Activated naive CD4-positive, alpha-beta T cell treated with anti-CD3 and anti-CD28 coated beads, Interleukin-2, amount 50 U/mL, for 24 hours (primary cell): Measurements from ENCODE around the gene SLC24A3.

Source experiments
- H3K27ac Mint-ChIP-seq: one replicate; pipeline ENCODE4 v1.8.0; 2021; ENCODE audit warnings: mild to moderate bottlenecking, mixed read lengths
- H3K27me3 Mint-ChIP-seq: one replicate; pipeline ENCODE4 v1.8.0; 2021; ENCODE audit warnings: mixed read lengths
- H3K36me3 Mint-ChIP-seq: one replicate; pipeline ENCODE4 v1.8.0; 2021; ENCODE audit warnings: mixed read lengths
- H3K4me1 Mint-ChIP-seq: one replicate; pipeline ENCODE4 v1.8.0; 2021; ENCODE audit warnings: mixed read lengths
- H3K4me3 Mint-ChIP-seq: one replicate; pipeline ENCODE4 v1.8.0; 2021; ENCODE audit warnings: mild to moderate bottlenecking, mixed read lengths
- H3K9me3 Mint-ChIP-seq: one replicate; pipeline ENCODE4 v1.8.0; 2021; ENCODE audit warnings: mixed read lengths

SLC24A3 gene

DNA sequence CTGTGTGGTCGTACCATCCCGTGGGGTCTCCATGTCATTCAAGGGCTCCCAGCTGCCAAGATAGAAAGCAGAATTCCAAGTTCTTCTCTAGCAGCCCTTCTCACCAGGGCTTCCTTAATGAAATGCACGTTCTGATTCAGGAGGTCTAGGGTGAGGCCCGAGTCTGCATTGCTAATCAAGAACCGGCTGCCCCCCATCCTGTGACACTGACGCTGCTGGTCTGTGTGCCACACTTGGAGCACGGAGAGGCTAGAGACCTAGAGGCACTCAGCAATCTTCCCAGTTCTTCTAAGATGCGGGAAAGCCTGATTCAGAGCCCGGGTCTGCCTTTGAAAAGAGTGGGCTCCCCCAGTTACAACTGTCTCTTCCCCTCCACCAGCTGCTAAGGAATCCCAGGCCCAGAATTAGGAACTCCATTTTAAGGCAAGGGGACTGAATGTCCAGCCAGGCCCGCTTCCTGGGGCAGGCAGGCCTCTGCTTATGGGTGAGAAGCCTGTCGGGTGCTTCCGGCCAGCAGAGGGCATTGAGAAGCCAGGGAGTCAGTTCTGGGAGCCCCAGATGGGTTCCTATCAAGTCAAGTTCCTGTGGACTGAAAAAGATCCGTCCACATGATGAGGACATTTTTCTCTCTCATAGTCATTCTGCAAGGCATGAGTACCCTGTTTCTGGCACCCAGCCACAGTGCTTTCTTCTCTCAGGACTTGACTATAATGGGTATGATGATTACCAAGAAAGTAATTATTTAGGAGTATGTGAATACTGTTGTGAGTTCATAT, 475.8 kb downstream of the SLC24A3 start:
- Mint-ChIP-seq H3K9me3 (no peaks in the 10 kb centered on the region), H3K4me1 (peaks cover 4% of the 10 kb centered on the region), H3K4me3 (no peak overlapping the region), H3K27me3 (peaks cover 7% of the 10 kb centered on the region), H3K27ac (no peak overlapping the region), H3K36me3 (no peaks in the 10 kb centered on the region)

DNA sequence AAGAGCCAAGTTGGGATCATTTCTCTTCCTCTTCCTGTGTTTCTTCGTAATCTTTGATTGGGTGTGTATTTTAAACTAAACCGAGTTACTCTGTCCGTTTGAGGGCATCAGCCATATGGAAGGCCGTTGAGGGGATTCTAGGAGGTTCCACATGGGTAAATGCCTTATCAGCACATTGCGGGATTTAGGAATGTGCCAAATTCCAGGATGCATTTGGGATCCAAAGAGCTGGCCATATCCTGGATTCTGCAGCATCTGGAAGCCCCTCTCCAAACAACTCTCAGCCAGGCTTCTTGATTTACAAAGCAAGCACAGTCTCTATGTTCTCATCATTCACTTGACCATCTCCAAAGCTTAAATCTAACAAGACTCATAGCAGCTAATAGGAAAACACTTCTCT, 478.0 kb downstream of the SLC24A3 start:
- Mint-ChIP-seq H3K27me3 (peaks cover 5% of the 10 kb centered on the region), H3K27ac (no peak overlapping the region), H3K9me3 (no peaks in the 10 kb centered on the region), H3K36me3 (no peaks in the 10 kb centered on the region), H3K4me3 (no peak overlapping the region), H3K4me1 (peaks cover 4% of the 10 kb centered on the region)

DNA sequence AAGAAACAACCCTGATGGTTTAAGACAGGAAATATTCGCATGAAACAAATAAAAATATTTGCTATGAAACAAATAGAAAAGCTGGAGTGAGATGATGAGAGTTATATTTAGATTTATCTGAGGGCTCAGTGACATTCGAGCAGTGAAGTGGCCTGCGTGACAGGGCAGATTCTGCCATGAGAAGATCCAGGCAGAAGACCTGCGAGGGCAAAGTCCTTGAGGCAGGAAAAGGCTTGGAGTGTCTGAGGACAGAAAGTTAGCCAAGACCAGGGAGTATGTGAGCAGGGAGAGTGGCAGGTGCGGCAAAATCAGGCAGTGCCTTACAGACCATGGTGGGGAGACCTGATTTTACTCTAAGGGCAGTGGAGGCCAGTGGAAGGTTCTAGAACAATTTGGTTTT, 478.7 kb downstream of the SLC24A3 start:
- H3K4me3 Mint-ChIP-seq, result no peak overlapping the region
- H3K27me3 Mint-ChIP-seq, result peaks cover 4% of the 10 kb centered on the region
- no peaks in the 10 kb centered on the region for H3K36me3 Mint-ChIP-seq
- peaks cover 4% of the 10 kb centered on the region for H3K4me1 Mint-ChIP-seq
- no peak overlapping the region for H3K27ac Mint-ChIP-seq
- H3K9me3 Mint-ChIP-seq, result no peaks in the 10 kb centered on the region

DNA sequence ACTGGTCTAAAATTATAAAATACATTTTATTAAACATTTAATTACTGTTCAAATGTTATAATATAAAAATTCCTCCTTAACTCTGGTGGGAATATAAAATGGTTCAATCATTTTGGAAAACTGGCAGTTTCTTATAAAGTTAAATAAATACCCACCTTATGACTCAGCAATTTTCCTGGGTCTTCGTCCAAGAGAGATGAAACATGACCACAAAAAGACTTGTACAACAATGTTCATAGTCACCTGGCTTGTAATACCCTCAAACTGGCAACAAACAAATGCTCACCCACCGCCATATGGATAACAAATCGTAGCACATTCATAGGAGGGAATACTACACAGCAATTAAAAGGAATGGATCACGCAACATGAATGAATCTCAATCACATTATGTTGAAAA, 479.7 kb downstream of the SLC24A3 start:
- H3K36me3 Mint-ChIP-seq, result no peaks in the 10 kb centered on the region
- no peaks in the 10 kb centered on the region for H3K9me3 Mint-ChIP-seq
- H3K27me3 Mint-ChIP-seq, result peaks cover 5% of the 10 kb centered on the region
- H3K4me3 Mint-ChIP-seq, result no peak overlapping the region
- H3K4me1 Mint-ChIP-seq, result peaks cover 4% of the 10 kb centered on the region
- H3K27ac Mint-ChIP-seq, result no peak overlapping the region

DNA sequence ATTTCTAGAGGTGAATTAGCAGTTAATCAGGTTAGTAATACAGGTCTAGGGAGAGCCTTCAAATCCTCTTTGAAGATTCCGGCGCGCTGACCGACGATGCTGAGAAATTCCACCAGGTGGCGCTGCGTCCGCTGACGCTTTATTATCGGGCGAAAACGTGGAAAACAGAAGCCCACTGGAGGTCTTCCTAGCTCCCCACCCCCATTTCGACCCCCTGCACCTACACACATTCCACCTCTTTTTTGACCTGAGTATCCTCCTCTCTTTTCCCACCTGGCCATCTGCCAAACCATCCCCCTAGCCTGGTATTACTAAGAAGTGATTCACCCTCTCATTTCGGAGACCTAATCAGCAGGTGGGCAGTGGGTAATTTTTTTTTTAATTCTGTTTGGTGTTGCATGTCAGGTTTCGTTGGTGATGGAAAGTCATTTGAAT, 480.3 kb downstream of the SLC24A3 start:
- no peak overlapping the region for H3K27ac Mint-ChIP-seq
- H3K4me1 Mint-ChIP-seq, result peaks cover 4% of the 10 kb centered on the region
- H3K9me3 Mint-ChIP-seq, result no peaks in the 10 kb centered on the region
- H3K36me3 Mint-ChIP-seq, result no peaks in the 10 kb centered on the region
- no peak overlapping the region for H3K4me3 Mint-ChIP-seq
- H3K27me3 Mint-ChIP-seq, result peaks cover 5% of the 10 kb centered on the region

DNA sequence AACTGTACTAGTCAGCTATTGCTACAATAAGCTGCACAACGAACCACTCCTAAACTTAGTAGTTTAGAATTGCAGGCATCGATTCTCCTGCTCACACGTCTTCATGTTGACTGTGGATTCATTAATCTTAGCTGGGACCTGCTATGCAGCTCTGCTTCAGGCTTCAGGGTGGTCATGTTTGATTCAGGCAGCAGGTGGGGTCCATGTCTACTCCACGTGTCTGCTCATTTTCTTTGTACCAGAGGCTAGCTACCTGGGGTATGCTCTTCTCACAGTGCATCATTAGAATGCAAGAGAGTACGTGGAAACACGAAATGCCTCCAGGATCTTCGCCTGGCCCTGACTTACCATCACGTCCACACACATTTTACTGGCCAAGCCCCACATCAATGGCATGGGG, 481.1 kb downstream of the SLC24A3 start:
- Mint-ChIP-seq H3K36me3 (no peaks in the 10 kb centered on the region), H3K9me3 (no peaks in the 10 kb centered on the region), H3K27ac (no peak overlapping the region), H3K4me3 (no peak overlapping the region), H3K4me1 (peaks cover 4% of the 10 kb centered on the region), H3K27me3 (peaks cover 5% of the 10 kb centered on the region)

DNA sequence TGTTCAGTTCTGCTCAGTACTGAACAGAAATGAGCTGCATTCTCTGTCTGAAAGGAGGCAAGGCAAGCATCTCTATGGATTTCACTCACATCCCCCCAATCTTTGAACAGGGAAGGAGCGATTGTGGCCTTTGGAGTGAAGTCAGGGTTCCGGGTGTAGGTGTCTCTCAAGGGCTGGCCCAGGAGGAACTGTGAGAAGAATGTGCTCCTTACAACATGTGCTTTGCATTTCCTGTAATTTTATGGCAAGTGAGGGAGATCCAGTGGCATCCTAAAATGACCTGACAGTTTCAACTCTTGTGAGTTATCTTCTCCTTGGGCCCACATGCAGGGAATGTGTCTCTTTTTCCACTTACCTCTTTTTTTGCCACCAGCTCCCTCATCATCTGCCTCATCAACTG, 482.6 kb downstream of the SLC24A3 start:
- H3K27me3 Mint-ChIP-seq, result peaks cover 5% of the 10 kb centered on the region
- H3K36me3 Mint-ChIP-seq, result no peaks in the 10 kb centered on the region
- H3K4me3 Mint-ChIP-seq, result no peak overlapping the region
- no peaks in the 10 kb centered on the region for H3K9me3 Mint-ChIP-seq
- no peak overlapping the region for H3K27ac Mint-ChIP-seq
- peaks cover 4% of the 10 kb centered on the region for H3K4me1 Mint-ChIP-seq

DNA sequence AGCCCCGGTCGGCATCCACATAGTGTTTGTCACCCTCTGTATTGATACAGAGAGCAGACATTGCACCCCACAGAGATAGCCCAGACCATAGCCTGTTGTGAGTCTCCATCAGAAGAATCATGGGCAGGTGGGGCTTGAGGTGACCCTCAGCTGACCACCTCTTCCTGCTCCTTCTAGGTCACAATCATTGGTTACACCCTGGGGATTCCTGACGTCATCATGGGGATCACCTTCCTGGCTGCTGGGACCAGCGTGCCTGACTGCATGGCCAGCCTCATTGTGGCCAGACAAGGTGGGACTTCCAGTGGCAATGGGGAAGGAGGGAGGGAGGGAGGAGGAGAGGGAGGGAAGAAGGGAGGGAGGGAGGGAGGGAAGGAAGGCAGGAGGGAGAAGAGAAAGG, 484.2 kb downstream of the SLC24A3 start:
- Mint-ChIP-seq H3K27ac (no peak overlapping the region), H3K4me1 (peaks cover 4% of the 10 kb centered on the region), H3K27me3 (peaks cover 5% of the 10 kb centered on the region), H3K9me3 (no peaks in the 10 kb centered on the region), H3K36me3 (no peaks in the 10 kb centered on the region), H3K4me3 (no peak overlapping the region)

DNA sequence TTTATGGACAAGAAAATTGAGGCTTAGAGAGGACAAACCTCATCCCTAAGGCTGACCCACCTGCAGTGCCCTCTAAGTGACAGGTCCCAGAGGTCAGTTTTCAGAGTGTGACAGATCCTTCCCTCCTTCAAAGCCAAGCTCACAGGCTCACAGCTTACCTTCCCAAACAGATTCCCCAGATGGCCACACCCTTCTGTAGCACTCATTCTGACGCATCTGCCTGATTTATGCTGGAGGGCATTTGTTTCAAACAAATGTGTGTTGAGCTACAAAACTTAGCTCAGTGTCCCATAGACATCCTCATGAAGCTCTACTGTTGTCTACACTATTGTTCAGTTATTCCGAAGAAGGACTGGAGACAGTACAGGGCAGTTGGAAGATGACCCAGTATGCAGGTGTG, 485.0 kb downstream of the SLC24A3 start:
- H3K27me3 Mint-ChIP-seq, result peaks cover 2% of the 10 kb centered on the region
- peaks cover 7% of the 10 kb centered on the region for H3K9me3 Mint-ChIP-seq
- H3K4me3 Mint-ChIP-seq, result no peak overlapping the region
- no peaks in the 10 kb centered on the region for H3K4me1 Mint-ChIP-seq
- no peak overlapping the region for H3K27ac Mint-ChIP-seq
- no peaks in the 10 kb centered on the region for H3K36me3 Mint-ChIP-seq

DNA sequence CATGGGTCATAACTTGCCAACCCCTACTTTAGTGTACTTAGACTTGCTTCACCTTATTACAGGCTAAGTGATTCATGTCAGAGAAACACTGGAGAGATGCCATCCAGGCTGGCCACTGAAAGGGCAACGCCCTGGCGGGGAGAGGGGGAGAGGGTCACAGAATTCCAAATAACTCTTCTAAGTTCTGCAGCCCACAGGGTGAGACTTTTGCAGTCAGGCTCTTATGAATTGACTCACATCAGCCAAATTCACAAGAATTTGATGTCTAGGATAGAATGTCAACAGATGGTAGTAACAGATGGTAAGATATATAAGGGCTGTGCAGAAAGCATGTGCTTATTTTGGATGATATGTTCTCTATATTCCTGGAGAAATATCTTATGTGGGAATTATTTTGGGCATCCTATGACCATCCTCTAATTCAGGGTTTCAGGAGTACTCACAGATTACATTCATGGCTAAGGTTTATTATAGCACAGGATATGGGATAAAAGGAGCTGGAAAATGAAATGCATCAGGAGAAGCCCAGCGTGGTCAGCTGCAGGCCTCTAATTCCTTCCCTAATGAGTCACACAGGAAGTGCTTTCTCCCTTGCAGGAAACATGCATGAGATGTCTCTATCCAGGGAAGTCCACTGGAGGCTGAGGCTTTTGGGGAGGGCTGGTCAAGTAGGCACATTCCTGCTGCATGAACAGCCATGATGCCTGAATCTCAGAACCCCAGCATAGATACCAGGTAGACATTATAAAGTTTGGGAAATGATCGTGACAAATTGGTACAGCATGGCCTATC, 486.9 kb downstream of the SLC24A3 start:
- H3K27me3 Mint-ChIP-seq, result peaks cover 1% of the 10 kb centered on the region
- H3K4me1 Mint-ChIP-seq, result no peaks in the 10 kb centered on the region
- H3K9me3 Mint-ChIP-seq, result peaks cover 7% of the 10 kb centered on the region
- no peak overlapping the region for H3K27ac Mint-ChIP-seq
- no peaks in the 10 kb centered on the region for H3K36me3 Mint-ChIP-seq
- no peak overlapping the region for H3K4me3 Mint-ChIP-seq

DNA sequence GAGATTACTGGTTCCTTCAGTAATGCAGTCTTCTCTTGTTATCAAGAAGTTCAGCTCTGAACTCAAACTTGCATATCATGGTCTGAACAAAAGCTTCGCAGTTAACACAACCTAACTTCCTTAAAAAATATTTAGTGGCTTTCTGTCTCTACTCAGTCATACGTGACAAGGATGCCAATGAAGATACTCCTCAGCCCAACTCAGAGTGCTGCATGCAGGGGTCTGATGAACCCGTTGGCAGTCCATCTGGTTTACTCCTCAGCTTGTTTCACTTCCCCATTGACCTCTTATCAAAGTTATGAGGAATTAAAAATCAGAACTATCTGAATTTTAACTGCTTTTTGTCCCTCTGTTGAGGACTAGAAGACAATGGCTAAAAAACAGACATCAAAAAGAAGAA, 489.0 kb downstream of the SLC24A3 start:
- H3K27ac Mint-ChIP-seq, result no peak overlapping the region
- no peaks in the 10 kb centered on the region for H3K4me1 Mint-ChIP-seq
- H3K4me3 Mint-ChIP-seq, result no peak overlapping the region
- H3K27me3 Mint-ChIP-seq, result peaks cover 1% of the 10 kb centered on the region
- no peaks in the 10 kb centered on the region for H3K36me3 Mint-ChIP-seq
- peaks cover 7% of the 10 kb centered on the region for H3K9me3 Mint-ChIP-seq

DNA sequence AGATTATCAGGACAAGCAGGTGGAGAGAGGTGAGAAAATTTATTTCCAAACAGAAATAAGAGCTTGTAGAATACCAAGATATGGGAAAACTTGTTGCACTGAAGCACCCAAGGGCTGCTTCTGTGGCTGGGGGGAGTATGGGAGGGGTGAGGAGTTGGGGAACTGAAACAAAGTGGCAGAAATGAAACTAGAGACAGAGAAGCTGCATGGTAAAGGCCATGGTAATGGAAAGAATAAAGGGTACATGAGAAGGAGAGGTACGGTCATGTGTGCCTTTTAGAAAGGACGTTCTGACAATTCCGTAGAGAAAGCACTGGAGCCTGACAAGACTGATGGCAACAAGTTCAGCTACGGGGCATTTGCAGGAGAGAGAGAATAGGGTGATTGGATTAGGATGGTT, 494.0 kb downstream of the SLC24A3 start:
- Mint-ChIP-seq H3K4me1 (no peaks in the 10 kb centered on the region), H3K4me3 (no peak overlapping the region), H3K9me3 (peaks cover 7% of the 10 kb centered on the region), H3K27me3 (peaks cover 1% of the 10 kb centered on the region), H3K27ac (no peak overlapping the region), H3K36me3 (no peaks in the 10 kb centered on the region)

DNA sequence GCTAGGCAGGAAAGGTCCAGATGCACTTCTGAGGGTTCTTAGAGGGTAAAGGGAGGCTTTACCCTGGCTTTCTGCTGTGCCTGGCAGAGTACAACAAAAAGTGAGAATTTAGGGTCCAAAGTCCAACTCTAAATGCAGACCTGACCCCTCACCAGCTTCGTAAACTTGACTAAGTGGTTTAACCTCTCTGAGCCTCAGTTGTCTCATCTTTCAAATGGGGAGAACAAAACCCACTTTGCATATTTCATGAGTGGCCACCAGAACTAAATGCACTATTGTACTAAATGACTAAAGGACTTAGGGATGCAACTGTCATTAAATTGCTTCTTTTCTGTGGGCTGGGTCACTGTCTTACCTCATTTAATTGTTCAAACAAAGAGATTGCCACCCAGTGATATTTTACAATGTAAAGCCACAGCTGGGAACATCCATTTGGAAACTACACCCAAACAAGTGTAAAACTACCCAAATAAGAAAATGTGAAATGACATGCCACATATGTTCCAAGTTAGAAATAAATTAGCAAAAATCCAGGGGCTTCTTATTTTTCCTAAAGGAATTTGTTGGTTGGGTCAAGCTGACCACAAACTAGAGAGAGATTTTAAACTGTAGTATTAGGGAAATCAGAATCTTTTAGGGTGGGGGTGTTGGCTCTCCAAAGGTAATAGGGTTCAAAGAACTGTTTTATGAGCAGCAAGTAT, 497.3 kb downstream of the SLC24A3 start:
- no peak overlapping the region for H3K27ac Mint-ChIP-seq
- no peaks in the 10 kb centered on the region for H3K27me3 Mint-ChIP-seq
- no peaks in the 10 kb centered on the region for H3K9me3 Mint-ChIP-seq
- no peaks in the 10 kb centered on the region for H3K36me3 Mint-ChIP-seq
- no peaks in the 10 kb centered on the region for H3K4me1 Mint-ChIP-seq
- H3K4me3 Mint-ChIP-seq, result no peak overlapping the region

DNA sequence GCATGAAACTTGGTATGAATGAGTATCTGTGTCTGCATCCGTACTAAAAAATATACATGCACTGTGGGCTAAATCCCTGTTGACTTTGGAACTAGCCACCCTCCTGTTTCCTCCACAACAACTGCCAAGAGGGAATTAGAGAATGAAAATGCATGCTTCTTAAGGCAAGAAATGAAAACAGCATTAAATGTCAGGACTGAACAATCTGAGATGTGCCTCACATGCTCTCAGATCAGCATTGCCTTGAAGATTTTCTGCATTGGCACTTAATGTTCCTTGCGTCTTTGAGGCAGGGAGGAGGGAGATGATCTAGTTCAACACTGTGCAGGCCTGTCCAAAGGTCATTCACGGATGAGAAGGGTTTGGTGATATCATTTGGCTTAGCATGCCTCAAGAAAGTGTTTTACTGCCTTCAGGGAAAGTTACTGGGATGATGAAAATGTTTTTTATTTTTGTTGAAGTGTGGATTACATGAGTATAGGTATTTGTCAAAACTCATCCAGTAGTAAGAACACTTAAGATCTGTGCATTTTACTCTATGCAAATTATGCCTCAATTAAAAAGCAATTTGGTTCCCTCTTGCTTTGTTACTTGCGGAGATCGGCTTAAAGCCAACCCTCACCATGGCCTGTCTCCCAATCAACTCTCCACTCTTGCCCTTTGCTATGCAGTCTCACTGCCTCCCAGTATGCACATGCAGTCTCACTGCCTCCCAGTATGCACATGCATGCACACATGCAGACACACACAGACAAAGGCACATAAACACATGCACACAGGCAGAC, 498.1 kb downstream of the SLC24A3 start:
- Mint-ChIP-seq H3K27me3 (no peaks in the 10 kb centered on the region), H3K4me1 (no peaks in the 10 kb centered on the region), H3K9me3 (no peaks in the 10 kb centered on the region), H3K36me3 (peaks cover under 1% of the 10 kb centered on the region), H3K4me3 (no peak overlapping the region), H3K27ac (no peak overlapping the region)

DNA sequence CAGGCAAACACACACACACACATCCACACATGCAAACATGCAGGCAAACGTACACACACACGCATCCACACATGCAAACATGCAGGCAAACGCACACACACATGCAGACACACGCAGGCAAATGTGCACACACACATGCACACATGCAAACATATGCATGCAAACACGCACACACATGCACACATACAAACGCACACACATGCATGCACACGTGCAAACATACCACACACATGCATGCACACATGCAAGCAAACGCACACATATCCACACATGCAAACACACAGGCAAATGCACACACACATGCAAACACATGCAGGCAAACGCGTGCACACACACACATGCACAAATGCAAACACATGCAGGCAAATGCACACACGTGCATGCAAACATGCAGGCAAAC, 498.7 kb downstream of the SLC24A3 start:
- no peak overlapping the region for H3K4me3 Mint-ChIP-seq
- H3K27me3 Mint-ChIP-seq, result no peaks in the 10 kb centered on the region
- peaks cover 1% of the 10 kb centered on the region for H3K36me3 Mint-ChIP-seq
- no peak overlapping the region for H3K27ac Mint-ChIP-seq
- no peaks in the 10 kb centered on the region for H3K4me1 Mint-ChIP-seq
- H3K9me3 Mint-ChIP-seq, result no peaks in the 10 kb centered on the region
